GM21390 (cell line): Measurements from ENCODE around the gene ZNF423.
"Not testable (repeated sequence)": the region's sequence is repeated elsewhere in the genome, so short reads cannot be mapped to it uniquely, and the experiment has no call there.

ENCODE experiments used
- ATAC-seq: cut with Tn5 transposase; IDR thresholded peaks from one replicate; pipeline ENCODE4 v1.9.1; 2021; ENCODE audit not compliant: unreplicated experiment

ZNF423 gene

GRCh38 chr16:49564496-49565229, 291.2 kb downstream of the ZNF423 start:
- no peak for ATAC-seq

GRCh38 chr16:49563666-49564065, 292.2 kb downstream of the ZNF423 start:
- ATAC-seq = no peak

- not testable (repeated sequence) for ATAC-seq
These were observed 293.0 kb downstream of the ZNF423 start for GRCh38 chr16:49562894-49563293.

- no peak for ATAC-seq
These were observed 293.7 kb downstream of the ZNF423 start for GRCh38 chr16:49562228-49562627.

- no peak for ATAC-seq
These were observed 295.7 kb downstream of the ZNF423 start for GRCh38 chr16:49560004-49560830.

GRCh38 chr16:49559242-49559641, 296.7 kb downstream of the ZNF423 start:
- no peak for ATAC-seq

- ATAC-seq = no peak
These were observed 297.5 kb downstream of the ZNF423 start for GRCh38 chr16:49558451-49558850.

- no peak for ATAC-seq
These were observed 299.1 kb downstream of the ZNF423 start for GRCh38 chr16:49556606-49557446.

- ATAC-seq = no peak
These were observed 299.7 kb downstream of the ZNF423 start for GRCh38 chr16:49556249-49556605.

- no peak for ATAC-seq
These were observed 301.2 kb downstream of the ZNF423 start for GRCh38 chr16:49554681-49555080.

GRCh38 chr16:49552313-49552928, 303.5 kb downstream of the ZNF423 start:
- ATAC-seq = no peak

GRCh38 chr16:49550666-49551065, 305.2 kb downstream of the ZNF423 start:
- ATAC-seq = no peak

GRCh38 chr16:49550140-49550539, 305.8 kb downstream of the ZNF423 start:
- no peak for ATAC-seq

GRCh38 chr16:49548325-49548970, 307.5 kb downstream of the ZNF423 start:
- ATAC-seq = no peak

GRCh38 chr16:49547448-49547847, 308.5 kb downstream of the ZNF423 start:
- ATAC-seq = no peak

GRCh38 chr16:49546735-49547134, 309.2 kb downstream of the ZNF423 start:
- ATAC-seq = no peak

- ATAC-seq = no peak
These were observed 310.0 kb downstream of the ZNF423 start for GRCh38 chr16:49545741-49546448.

- no peak for ATAC-seq
These were observed 310.7 kb downstream of the ZNF423 start for GRCh38 chr16:49545243-49545642.

GRCh38 chr16:49544828-49545227, 311.1 kb downstream of the ZNF423 start:
- no peak for ATAC-seq

- no peak for ATAC-seq
These were observed 312.3 kb downstream of the ZNF423 start for GRCh38 chr16:49543631-49543946.
